LNCaP clone FGC (cell line): ENCODE measurements around the gene SLC35F5.
"Not testable (repeated sequence)": the region's sequence is repeated elsewhere in the genome, so short reads cannot be mapped to it uniquely, and the experiment has no call there.

Source experiments
- DNase-seq: peaks from one replicate; pipeline ENCODE4 v3.0.0-alpha.2; 2011; ENCODE audit warnings: low read depth
- H3K4me3 ChIP-seq: 2 replicates; pipeline ENCODE4 v1.5.1; 2011; ENCODE audit warnings: mild to moderate bottlenecking, low read depth, low read length, control low read depth
- TF ChIP-seq, protein P1 (sequence below): IDR thresholded peaks from 2 replicates; pipeline ENCODE4 v1.5.1; 2012; ENCODE audit warnings: mild to moderate bottlenecking; ENCODE audit not compliant: control insufficient read depth, insufficient read depth; ENCODE audit errors: extremely low read depth

The SLC35F5 gene

DNA sequence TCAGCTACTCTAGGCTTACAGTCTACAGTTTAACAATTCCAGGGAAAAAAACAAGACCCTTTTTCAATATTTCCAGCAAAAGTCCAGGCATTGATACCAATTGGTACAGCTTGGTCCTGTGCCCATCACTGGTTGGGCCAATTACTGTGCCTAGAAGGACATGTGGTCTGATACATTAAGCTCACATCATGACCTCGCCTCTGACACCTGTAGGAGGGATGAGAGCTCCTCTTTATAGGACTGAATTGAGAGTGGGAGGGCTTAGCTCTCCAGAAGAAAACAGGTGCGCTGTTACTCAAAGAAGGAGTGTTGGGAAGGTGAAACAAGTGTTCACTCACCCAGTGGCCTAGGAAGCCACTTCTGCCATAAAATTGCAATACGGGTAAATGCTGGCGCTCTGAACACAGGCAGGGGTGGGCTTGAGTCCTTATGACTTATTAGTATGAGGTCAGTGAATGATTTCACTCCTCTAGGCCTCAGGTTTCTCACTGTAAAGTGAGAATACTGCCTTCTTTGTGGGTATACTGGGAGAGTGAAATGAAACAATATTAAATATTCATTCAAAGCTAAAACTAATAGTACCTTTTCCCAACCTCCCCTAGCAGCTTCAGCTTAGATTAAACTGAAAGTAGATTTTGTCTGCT, 79.7 kb downstream of the SLC35F5 start:
- TF ChIP-seq, protein P1, sequence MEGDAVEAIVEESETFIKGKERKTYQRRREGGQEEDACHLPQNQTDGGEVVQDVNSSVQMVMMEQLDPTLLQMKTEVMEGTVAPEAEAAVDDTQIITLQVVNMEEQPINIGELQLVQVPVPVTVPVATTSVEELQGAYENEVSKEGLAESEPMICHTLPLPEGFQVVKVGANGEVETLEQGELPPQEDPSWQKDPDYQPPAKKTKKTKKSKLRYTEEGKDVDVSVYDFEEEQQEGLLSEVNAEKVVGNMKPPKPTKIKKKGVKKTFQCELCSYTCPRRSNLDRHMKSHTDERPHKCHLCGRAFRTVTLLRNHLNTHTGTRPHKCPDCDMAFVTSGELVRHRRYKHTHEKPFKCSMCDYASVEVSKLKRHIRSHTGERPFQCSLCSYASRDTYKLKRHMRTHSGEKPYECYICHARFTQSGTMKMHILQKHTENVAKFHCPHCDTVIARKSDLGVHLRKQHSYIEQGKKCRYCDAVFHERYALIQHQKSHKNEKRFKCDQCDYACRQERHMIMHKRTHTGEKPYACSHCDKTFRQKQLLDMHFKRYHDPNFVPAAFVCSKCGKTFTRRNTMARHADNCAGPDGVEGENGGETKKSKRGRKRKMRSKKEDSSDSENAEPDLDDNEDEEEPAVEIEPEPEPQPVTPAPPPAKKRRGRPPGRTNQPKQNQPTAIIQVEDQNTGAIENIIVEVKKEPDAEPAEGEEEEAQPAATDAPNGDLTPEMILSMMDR: no peak

DNA sequence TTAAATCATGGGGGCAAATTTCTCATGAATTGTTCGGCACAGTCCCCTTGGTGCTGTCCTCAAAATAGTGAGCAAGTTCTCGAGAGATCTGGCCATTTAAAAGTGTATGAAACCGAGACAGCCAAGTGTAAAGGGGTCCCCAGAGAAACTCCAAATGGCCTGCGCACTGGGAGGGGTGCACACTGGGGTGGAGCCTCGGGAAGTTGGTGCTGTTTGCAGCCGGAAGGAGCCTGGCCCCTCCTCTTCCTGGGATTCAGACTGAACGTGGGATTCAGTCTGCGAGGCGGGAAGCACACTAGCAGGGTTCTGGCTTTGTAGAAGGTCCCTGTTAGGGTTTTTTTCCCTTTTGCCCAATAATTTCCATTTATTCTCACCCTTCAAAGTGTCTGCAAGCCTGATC, 80.6 kb downstream of the SLC35F5 start:
- TF ChIP-seq, protein P1: no peak
- H3K4me3 ChIP-seq: no peak overlapping the region
- no peak for DNase-seq

More for the DNA sequence above, 79.7 kb downstream of the SLC35F5 start:
- H3K4me3 ChIP-seq: no peak overlapping the region
- no peak for DNase-seq

DNA sequence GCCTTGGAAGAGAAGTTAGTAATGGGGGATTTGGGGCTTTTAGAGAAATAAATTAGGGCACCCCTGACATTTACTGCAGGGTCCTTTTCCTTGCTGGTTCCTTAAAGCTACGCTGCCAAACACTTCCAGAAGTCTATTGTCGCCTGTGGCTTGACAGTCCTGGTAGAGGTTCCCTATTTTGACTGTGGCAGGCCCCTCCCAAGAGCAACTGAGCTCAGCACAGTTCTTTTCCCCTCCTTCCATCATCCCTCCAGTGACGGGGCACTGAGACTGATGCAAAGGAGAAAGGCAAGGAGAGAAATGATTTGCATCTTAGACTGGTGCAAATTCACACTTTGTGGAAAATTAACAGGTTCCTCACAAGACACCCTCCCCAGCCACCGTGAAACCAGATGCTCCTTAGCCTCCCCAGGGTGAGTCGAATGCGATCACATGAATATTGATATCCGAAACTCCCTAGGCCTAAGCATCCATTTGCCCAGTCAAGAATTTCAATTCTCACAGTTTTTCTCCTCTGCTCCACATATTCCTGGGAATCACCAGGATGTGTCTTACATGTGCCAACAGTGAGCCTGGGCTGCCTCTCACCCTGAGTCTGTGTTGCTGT, 84.0 kb downstream of the SLC35F5 start:
- TF ChIP-seq, protein P1: no peak
- DNase-seq: no peak
- H3K4me3 ChIP-seq: no peak overlapping the region

DNA sequence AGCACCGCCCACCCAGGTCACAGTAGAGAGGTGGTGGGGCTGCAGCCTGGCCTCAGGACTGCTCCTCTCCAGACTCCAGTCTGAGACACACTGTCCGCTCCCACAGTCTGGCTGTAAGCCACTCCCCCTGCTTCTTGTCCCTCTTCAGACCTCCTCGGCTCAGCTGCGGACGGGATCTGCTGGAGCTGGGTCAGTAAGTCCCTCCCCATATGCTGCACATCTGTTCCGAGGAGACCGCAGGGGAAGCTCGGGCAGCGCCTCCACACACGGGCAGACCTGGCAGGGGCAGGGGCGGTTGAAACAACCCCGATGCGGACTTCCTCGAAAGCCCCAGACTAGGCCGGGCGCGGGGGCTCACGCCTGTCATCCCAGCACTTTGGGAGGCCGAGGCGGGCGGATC, 87.4 kb downstream of the SLC35F5 start:
- not testable (repeated sequence) for H3K4me3 ChIP-seq, DNase-seq

DNA sequence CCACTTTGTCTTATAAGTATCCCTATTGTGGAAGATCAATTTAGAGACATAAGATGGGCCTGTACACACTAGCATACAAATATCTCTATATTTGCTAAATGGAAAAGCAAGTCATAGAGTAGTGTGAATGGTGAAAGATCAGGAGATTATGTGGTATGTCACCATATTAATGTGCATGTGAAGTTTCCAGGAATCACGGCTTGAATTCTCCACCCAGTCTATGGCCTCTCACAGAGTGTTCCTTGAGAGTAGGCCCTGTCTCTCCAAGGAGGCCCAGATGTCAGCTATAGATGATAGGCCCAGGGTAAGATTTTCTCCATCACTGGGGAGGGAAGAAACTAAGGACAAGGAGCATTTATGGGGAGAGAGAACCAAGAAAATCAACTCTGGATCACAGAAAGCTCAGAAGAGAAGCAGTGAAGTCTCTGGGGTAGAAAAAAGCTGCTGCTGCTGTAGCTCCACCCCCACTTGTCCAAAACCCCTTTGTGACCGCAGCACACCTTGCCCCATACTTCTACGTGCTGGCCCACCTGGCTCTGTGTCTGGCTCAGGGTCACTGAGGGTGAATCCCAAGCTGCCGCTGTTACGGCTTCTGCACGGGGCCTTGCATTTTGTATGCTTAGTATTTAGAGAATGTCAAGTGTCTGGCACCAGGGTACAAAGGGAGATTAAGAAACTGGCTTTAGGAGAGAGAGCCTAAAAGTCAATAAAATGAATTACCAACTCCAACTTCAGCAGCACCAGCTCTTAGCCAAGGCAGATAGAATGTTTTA, 91.5 kb downstream of the SLC35F5 start:
- not testable (repeated sequence) for H3K4me3 ChIP-seq, DNase-seq

DNA sequence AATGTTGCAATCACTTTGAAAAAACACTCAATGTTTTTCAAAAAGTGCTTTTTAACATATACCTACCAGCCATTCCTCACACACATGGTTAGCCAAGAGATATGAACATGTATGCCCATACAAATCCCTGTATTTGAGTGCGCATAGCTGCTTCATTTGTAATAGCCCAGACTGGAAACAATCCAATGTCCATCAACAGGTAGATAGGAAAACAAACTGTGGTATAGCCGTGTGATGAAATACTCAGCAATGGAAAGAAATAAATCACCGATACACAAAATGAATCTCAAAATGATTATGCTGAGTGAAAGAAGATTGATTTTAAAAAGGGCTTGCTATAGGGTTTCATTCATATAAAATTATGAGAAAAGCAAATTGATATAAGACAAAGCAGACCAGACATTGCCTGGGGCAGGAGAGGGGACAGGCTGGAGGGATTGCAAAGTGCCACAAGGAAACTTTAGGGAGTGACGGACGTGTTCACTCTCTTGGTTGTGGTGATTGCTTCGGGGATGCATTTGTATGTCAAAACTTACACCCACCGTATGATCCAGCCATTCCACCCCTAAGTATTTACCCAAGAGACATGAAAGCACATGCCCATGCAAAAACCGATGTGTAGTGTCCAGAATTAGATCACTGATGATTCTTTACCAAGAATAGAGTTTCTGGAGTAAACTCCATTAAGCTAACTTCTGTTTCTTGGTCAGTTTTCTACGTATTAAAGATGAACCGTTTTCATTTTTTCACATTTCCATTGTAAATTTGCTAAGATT, 93.0 kb downstream of the SLC35F5 start:
- not testable (repeated sequence) for DNase-seq, H3K4me3 ChIP-seq
